B cell (primary cell): ENCODE measurements around the gene ZNF540.

Experiments
- EZH2 ChIP-seq: IDR thresholded peaks from 2 replicates; pipeline ENCODE4 v1.6.1; 2012; ENCODE audit warnings: borderline replicate concordance, low read depth, mild to moderate bottlenecking, moderate library complexity, low read length; ENCODE audit not compliant: insufficient read depth, poor library complexity, severe bottlenecking
- TF ChIP-seq, protein P1 (sequence below): fragments of 200-600 bp; IDR thresholded peaks from one replicate; pipeline ENCODE4 v1.8.0; 2022; ENCODE audit warnings: antibody characterized with exemption, mild to moderate bottlenecking

DNA sequence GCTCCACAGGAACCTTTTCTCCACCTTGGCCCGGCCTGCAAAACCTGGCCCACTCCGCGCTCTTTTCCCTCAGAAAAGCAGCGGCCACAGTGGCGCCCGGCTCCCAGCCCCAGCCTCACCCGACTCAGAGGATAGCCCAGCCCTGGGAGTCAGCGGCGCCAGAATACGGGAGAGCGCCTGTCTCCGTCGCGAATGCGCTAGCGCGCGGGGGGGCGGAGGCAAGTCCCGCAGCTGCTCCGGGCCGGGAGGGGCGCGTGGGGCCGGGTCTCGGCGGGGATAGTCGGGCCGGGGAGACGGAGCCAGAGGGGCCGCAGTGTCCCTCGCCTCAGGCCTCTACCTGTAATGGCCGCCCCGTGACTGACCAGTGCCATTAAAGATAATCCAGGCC is 60.6 kb downstream of the ZNF540 start, which contains the start of gene ZFP30:
- TF ChIP-seq, protein P1, sequence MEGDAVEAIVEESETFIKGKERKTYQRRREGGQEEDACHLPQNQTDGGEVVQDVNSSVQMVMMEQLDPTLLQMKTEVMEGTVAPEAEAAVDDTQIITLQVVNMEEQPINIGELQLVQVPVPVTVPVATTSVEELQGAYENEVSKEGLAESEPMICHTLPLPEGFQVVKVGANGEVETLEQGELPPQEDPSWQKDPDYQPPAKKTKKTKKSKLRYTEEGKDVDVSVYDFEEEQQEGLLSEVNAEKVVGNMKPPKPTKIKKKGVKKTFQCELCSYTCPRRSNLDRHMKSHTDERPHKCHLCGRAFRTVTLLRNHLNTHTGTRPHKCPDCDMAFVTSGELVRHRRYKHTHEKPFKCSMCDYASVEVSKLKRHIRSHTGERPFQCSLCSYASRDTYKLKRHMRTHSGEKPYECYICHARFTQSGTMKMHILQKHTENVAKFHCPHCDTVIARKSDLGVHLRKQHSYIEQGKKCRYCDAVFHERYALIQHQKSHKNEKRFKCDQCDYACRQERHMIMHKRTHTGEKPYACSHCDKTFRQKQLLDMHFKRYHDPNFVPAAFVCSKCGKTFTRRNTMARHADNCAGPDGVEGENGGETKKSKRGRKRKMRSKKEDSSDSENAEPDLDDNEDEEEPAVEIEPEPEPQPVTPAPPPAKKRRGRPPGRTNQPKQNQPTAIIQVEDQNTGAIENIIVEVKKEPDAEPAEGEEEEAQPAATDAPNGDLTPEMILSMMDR: no peak
- TF ChIP-seq EZH2: no peak
